Measurements from ENCODE around the gene TACR2.

Gene TACR2

DNA sequence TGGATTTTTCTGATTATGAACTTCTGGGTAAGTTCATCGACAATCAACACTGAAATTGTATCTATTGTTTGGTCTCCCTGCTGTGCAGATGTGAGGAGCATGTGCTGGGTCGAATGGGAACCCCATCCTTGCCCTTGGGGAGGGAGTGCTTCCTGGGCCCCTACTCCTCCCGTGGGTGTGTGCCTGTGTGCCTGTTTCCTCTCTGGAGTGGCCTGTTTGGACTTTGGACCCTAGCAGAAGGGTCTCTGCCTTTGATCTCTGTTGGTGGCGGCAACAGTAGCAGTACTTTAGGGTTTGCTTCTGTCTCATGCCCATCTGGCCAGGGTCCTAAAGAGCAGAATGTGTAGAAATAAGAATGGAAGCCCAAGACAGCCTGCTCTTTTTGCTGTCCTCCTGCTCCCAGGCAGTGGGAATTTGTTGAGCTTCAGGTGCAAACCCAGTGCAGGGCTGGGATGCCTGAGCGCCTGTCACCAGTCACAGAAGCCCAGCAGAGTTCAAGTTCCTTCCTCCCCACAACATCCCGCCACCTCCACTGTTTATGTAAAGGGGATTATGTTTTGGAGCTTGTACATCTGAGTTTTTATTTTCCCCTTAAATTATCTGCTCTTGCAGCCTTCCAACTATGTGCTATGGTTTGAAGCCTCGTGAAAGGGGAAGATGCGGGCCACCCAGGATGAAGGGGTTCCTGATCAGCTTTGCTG lies 1.5 kb upstream of the TACR2 start:
- no peak for DNase-seq

DNA sequence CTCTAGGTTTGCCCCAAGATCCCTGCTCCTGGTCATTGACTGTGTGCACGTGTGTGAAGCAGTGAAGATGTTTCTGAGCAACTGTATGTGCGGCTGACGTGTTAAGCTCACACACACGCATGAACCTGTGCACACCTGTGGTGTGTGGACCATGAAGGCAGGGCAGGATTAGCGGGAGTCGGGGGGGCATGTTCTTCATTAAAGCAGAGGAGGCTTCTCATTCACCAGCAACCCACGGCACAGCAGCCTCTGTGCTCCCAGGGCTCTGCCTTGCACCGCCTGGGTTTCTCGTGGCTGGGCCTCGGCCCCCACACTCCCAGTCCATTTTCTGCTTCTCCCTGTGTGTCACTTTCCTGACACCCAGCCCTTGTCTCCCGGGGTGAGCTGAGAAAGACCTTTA lies 824 bp upstream of the TACR2 start:
- no peak for DNase-seq

DNA sequence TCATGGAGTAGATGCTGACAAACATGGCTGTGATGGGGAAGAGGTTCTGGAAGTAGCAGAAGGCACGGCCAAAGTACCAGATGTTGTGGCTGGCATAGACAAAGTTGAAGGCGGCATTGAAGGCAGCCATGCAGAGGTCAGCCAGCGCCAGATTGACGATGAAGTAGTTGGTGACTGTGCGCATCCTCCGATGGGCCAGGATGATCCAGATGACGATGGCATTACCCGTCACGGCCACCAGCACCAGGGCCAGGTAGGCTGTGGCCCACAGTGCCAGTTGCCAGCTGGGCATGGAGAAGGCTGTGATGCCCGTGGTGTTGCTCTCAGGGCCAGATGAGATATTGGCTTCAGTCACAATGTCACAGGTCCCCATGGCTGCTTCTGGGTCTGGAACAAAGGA lies 767 bp downstream of the TACR2 start:
- no peak for DNase-seq

DNA sequence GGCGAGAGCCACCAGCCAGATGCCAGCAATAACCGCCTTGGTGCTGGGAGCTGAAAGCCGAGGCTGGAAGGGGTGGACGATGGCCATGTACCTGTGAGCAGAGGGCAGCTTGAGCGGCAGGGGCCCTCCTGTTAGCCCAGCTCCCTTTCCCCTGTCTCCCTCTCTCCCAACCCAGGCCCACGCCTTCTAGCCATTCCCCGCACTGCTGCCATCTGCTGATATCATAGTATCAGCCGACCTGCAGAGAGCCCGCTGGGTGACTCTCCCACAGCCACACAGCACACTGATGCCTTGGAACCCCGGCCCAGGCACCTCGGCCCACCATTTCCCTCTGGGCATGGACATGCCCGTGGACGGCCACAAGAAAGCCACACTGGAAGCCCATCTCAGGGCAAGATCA lies 1.7 kb downstream of the TACR2 start:
- no peak for DNase-seq

DNA sequence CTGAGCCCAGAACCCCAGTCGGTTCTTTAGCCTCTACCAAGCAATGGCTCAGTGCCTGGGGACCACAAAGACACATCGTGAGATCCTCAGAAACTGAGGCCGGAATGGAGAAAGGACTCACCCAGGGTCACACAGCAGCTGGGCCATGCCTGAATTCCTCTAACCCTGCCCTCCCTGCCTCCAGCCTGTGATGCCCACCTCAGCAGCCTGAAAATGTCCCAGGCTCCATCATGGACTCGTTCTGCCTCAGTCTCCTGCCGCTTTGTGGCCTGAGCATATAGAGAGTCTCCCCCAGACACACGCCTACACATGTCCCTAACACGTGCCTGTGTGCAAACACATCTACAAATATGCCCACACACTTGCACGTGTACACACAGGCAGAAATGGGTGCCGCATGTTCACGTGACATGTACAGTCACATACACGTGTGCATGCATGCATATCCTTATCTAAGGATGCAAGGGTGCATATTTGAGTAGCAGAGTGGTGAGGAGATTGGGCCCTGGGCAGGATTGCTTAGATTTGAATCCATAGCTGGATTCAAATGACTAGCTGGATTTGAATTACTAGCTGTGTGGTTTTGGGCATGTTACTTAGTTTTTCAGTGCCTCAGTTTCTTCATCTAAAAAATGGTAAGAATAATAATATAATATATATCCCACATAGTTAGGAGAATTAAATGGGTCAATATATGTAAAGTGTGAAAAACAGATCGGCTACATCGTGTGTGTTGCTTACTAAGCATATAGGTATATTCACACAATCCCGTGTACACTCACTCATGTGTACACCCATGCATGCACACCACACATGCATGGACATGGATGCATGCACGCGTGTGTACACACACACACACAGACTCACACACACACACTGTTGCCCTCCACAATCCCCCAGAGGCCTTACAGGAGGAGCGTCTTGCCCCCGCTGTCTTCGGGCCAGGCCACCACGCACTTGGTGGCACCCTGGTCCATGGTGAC lies 2.4 kb downstream of the TACR2 start:
- no peak for DNase-seq

DNA sequence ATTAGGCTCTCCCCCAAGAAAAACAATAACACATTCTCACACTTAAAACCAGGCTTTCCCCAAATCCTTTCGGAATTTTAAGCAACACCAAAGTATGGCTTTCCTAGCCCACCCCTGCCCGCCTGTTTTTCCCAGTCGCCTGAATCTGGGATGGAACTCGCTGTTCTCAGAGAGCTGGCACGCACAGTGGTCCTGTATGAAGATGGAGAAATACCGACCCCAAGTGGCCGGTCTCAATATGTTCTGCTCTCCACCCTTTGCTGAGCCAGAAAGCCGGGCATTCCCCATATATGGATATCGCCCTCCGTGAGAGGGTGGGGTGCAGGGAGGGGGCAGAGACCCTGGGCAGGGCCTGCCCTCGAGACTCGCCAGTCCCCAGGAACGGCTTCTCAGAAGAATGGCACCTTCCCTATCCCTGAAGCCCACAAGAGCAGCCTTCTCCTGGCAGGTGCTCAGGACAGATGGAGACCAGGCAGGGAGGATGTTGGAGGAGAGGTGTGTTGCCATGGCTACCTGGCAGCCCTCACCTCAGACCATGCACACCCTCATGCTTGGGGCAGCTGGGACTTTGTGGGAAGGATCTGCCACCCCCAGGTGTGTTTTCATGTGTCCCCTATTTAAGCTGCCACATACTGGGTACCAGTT lies 3.4 kb downstream of the TACR2 start:
- no peak for DNase-seq

DNA sequence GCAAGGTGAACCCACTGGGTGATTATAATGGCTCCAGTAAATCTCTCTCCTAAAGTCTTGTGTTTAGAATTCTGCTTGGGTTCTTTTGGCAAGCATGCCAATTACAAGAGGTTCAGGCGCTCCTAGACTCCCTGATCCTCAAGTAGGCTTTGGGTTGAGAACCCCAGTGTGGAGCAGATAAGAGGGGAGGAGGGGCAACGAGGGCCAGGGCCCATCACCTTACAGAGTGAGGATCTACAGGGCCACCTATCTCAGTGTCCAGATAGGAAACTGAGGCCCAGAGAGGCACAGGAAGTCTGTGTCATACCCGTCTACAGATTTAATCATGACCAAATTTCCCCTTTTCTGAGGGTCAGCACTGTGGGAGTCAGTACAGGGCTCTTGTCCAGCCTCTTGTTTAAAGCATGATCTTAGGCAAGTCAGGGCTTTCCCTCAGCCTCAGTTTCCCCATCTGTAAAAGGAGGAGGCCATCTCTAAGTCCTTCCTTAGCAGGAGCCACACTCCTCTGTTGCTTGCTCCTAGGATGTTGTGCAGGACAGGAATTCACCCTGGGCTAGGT lies 4.4 kb downstream of the TACR2 start:
- no peak for DNase-seq

DNA sequence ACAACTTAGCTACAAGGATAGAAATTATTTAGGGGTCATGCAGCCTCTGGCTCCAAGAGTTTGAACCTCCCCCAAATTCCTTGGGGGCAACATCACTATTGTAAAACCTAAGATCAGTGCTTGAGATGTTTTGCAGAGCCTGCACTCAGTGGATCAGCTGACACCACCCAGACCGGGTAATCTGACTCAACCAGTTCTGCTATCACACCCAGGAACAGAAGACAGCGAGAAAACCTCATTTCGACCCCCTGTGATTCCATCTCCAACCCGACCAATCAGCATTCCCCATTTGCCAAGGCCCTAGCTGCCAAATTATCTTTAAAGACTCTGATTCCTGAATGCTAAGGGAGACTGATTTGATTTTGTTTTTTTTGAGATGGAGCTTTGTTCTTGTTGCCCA lies 5.2 kb downstream of the TACR2 start:
- no peak for DNase-seq

DNA sequence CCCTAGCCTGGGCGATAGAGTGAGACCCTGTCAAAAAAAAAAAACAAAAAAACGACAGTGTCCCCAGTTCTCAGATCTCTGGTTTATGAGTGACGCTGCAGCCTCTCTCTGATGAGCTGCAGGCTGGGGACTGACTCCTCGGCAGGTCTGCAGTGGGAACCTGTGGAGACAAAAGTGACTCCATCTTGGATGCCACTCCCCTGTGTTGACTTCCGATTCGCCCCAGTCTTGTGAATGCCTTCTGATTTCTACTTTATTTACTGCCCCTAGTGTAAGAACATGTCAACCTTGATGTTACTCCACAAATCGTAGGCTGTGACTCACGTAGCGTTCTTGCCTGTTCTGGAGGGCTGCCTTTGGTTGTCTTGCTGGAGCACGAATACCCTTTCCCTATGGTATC lies 6.2 kb downstream of the TACR2 start:
- no peak for DNase-seq

DNA sequence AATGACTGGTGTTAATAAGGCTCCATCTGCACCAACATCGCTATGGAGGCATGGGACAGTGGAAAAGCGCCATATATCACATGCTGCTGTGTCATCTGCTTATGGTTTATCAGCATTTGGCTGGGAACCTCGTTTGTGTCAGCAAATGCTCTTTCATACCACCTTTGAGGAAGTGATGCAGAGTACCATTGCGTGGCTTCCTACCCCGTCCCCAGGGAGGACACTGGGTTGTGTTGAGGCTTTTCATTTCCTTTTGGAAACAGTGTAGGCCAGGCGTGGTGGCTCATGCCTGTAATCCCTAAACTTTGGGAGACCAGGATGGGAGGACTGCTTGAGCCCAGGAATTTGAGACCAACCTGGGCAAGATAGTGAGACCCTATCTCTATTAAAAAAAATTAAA lies 6.8 kb downstream of the TACR2 start:
- no peak for DNase-seq

DNA sequence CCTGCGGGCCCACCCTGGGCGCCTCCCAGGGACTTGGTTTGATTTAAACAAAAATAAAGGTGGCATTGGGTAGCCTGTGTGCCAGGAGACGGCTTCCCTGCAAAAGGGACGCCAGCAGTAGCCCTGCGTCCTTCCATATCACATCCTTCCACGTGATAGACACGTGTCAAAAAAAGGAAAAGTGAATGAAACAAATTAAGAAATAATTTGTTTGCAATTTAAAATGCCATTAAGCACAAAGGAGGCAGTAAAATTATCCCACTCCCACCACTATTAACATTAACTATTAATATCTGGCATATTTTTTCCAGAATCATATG lies 7.6 kb downstream of the TACR2 start:
- DNase-seq: no peak

DNA sequence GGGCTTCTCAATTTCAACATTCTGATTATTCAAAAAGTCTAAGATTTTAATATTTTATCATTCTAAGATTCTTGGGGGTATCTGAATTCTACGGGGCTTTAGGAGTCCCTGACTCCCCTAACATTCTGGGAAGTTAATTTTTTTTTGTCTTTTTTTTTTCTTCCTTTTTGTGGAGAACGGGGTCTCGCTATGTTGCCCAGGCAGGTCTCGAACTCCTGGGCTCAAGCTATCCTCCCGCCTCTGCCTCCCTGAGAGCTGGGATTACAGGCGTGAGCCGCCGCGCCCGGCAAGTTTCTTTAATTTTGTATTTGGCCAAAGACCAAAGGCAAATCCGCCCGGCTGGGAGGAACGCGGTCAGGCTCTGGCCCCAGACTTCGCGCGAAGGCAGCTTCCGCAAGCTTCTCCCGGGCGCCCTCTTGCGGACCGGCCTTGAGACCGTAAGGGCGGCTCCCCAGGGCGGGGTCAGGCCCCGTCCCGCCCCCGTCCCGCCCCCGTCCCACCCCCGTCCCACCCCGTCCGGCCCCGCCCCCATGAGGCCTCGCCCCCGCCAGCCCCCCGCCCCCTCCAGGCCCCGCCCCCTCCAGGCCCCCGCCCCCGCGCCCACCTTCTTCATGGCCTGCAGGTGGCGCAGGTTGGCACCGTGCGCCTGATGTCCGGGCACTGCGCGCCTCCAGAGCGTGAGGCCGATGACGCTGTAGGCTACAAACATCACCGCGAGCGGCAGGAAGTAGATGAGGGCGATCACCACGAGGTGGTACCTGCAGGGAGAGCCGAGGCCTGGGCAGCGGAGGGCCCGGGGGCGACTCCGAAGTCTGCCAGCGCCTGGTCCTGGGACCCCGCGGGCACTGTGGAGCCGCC lies 8.2 kb downstream of the TACR2 start:
- peak; percentile 84 to 90 for DNase-seq

DNA sequence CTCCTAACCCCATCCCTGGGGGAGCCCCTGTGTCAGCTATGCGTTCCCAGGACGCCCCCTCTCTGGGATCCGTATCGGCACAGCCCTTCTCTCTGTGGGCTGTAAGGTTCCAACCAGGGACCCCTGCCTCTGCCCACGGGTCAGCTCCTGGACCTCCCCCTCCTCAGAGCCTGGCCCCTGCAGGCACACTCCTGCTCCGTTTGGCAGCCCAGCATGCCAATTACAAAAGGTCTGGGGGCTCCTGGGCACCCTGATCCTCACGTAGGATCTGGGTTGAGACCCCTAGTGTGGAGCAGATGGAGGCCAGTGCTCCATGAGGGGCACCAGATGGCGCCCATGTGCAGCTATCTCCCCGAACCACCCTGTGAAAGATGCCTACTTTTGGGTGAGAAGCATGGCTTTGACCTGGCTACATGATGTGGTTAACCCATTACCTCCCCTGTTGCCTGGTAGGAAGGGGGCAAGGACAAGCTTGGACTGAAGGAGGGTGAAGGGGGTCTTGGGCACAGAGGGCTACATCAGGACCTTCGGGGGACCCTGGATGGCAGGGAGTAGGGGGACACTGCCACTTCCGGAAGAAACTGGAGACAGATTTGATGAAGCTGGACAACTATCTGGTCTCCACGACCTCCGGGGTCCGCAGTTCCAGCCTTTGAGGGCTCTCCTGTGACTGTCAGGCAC lies 9.0 kb downstream of the TACR2 start:
- no peak for DNase-seq

DNA sequence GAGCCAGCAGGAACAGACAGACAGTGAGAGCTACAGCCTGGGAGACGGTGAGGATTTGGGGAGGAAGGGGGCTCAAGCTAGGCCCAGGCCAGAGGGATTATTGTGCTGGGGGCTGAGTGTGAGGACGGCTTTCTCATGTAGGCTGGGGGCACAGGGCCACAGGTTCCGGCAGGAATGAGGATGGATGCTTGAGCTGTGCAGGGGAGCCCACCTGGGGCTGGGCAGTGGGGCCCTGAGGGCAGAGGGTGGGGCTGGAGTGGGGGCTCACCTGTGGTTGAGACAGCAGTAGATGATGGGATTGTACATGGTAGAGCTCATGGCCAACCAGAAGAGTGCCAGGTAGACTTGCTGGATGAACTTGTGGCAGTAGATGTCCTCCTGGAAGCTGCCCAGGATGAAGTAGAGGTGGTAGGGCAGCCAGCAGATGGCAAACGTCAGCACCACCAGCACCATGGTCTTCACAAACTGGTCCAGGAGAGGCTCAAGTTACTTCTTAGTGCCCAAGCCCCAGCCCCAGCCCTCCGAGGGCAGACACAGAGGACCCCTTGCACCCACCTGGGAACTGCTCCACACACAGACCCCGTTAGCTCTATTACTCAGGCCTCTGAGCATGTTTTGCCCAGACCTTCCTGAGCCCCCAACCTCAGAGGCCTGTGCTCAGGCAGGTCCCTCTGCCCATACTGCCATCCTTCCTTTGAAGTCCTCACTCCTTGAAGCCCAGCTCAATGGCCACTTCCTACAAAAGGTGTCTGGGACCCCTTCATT lies 9.7 kb downstream of the TACR2 start:
- no peak for DNase-seq

DNA sequence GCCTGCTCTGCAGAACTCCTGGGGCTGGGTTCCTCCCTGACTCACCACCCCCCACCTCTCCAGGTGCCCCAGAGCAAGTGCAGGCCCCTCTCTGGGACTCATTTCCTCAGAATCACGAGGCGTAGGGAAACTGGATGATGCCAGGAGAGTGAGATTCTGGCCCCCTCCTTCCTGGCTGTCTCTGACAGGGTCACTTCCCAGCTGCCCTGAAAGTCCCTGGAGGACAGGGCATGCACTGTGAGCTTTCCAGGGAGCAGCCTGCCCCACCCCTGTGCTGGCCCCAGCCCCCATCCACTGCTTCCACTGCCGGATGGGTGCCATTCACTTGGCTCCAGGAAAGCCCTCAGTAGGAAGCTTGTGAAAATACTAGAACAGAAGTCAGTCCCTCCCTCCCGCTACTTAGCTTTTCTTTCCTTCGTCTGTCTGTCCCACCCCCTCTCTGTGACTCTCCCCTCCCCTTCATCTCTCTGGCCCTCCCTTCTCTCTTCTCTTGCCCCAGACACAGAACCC lies 10.4 kb downstream of the TACR2 start:
- DNase-seq: no peak

DNA sequence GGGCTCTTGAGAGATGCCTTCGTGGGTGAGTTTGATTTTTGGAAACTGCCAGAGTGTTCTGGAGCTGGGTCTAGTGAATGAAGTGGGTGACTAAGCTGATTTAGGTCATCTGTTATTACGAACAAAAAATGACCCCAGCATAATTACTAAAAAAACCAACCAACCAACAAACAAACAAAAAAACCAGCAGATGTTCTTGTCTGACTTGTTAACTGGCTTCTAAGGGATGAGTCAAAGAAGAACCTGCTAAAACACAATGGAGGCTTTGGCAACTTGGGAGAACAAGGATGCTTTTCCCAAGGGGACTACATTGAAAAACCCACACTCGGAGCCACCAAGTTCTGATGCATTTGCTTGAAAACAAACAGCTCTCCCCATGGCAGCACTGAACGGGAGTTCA lies 11.5 kb downstream of the TACR2 start:
- DNase-seq: no peak

DNA sequence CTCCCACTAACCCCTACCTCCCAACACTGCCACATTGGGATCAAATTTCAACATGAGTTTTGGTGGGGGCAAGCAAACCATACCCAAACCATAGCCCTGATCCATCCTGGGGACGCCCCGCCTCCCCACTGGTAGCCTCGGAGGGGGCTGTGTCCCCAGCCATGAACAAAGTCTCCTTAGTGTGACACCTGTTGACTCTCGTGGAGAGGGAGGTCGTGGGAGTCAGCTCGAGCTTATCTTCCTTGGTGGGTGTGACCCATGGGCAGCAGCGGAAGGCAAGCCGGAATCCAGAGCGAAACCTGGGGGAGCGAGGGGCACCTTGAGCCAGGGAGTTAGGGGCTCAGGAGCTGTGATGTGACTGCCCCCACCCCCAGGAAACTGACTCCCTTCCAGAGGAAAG lies 11.9 kb downstream of the TACR2 start:
- DNase-seq: no peak

DNA sequence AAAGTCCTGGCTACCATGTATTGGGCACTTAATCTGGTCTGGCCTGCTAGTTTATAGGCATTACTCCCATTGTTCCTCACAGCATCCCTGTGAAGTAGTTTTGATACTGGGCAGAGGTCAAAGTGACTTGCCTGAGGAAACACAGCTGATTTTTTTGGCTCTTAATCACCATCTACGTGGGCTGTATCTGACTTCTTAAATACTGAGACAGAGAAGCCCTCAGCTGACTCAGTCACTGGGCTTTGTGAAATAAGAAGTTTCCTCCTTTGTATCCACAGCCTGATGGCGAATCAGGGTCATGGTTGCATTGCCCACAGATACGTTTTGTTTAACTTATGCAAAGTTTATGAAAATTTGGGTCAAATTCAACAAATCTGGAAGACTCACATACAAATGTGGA lies 13.2 kb downstream of the TACR2 start:
- no peak for DNase-seq

DNA sequence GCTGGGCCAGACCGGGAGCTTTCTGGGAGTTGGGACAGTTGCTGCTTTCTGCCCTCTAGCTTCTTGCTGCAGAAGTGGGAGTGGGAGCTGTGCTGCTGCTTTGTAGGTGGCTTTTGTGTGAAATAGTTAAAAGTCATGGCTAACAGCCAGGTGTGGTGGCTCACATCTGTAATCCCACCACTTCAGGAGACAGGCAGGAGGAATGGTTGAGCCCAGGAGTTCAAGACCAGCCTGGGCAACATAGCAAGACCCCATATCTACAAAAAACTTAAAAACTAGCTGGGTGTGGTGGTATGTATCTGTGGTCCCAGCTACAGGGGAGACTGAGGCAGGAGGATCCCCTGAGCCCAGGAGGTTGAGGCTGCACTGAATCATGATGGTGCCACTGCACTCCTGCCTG lies 13.7 kb downstream of the TACR2 start:
- no peak for DNase-seq

DNA sequence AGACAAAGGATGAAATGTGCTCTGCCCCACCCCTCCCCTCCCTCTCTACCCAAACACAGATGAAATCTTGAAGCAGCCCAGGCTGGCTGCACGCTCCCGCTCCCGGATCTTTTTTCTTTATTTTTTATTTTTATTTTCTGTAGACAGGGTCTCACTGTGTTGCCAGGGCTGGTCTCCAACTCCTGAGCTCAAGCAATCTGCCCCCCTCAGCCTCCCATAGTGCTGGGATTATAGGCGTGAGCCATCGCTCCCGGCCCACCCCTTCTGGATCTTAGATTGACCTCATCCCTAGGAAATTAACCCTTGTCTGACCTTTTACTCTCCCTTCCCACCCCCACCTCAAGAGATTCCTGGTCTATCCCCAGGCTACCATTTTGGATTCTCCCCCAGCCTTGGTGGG lies 14.3 kb downstream of the TACR2 start:
- DNase-seq: no peak

DNA sequence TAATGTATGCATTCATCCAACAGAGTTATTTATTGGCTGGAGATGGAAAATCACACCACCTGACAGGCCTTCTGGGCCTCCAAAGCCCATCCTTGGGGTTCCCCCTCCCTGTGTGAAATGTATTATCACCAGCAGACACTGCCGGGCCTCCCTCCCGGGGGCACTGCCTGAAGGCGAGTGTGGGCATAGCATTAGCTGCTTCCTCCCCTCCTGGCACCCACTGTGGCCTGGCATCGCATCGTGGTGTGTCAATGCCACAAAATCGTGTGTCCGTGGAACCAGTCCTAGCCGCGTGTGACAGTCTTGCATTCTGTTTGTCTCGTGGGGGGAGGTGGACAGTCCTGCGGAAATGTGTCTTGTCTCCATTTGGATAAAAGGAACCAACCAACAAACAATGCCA lies 15.3 kb downstream of the TACR2 start:
- DNase-seq: no peak

All from stimulated activated CD4-positive, alpha-beta T cell treated with anti-CD3 and anti-CD28 coated beads, Interleukin-2, amount 100 ng/mL, for 48 hours (primary cell).